ENCODE results near the gene APBB1IP.
"Not testable (repeated sequence)": the region's sequence is repeated elsewhere in the genome, so short reads cannot be mapped to it uniquely, and the experiment has no call there.

Gene APBB1IP

GRCh38 chr10:26437637-26438461, at the start of gene APBB1IP:
TSS of gene APBB1IP (plus strand) at chr10:26438341. CDS start at chr10:26492327, 53,986 bp downstream.
- peak; percentile 42 for DNase-seq

- no peak for DNase-seq
Measured at GRCh38 chr10:26389533-26389932, 48.6 kb upstream of the APBB1IP start.

- no peak for DNase-seq
Measured at GRCh38 chr10:26391701-26392695, 46.1 kb upstream of the APBB1IP start.

- DNase-seq, result not testable (repeated sequence)
Measured at GRCh38 chr10:26398353-26398752, 39.8 kb upstream of the APBB1IP start.

GRCh38 chr10:26407406-26407969, 30.7 kb upstream of the APBB1IP start:
- DNase-seq, result no peak

GRCh38 chr10:26408858-26409494, 29.2 kb upstream of the APBB1IP start:
- no peak for DNase-seq

GRCh38 chr10:26410356-26410755, 27.8 kb upstream of the APBB1IP start:
- DNase-seq, result no peak

- DNase-seq, result no peak
Measured at GRCh38 chr10:26412932-26413331, 25.2 kb upstream of the APBB1IP start.

- DNase-seq, result no peak
Measured at GRCh38 chr10:26413375-26413774, 24.8 kb upstream of the APBB1IP start.

- no peak for DNase-seq
Measured at GRCh38 chr10:26417136-26417535, 21.0 kb upstream of the APBB1IP start.

- DNase-seq, result no peak
Measured at GRCh38 chr10:26422977-26423376, 15.2 kb upstream of the APBB1IP start.

GRCh38 chr10:26423722-26424121, 14.4 kb upstream of the APBB1IP start:
- no peak for DNase-seq

GRCh38 chr10:26430641-26431163, 7.4 kb upstream of the APBB1IP start:
- no peak for DNase-seq

GRCh38 chr10:26432938-26433337, 5.2 kb upstream of the APBB1IP start:
- DNase-seq, result no peak

- DNase-seq, result no peak
Measured at GRCh38 chr10:26435852-26436251, 2.3 kb upstream of the APBB1IP start.

- DNase-seq, result no peak
Measured at GRCh38 chr10:26436848-26437247, 1.3 kb upstream of the APBB1IP start.

- no peak for DNase-seq
Measured at GRCh38 chr10:26438534-26439341, 597 bp downstream of the APBB1IP start.

GRCh38 chr10:26439406-26440087, 1.4 kb downstream of the APBB1IP start:
- DNase-seq, result no peak

GRCh38 chr10:26440088-26440470, 1.9 kb downstream of the APBB1IP start:
- DNase-seq, result no peak

GRCh38 chr10:26441491-26442214, 3.5 kb downstream of the APBB1IP start:
- DNase-seq, result no peak

Data from left hindlimb (tissue), 1 donor.